Heart left ventricle (tissue), 16 donors: ENCODE results near the gene TNKS1BP1. TPM values are rescaled to one million over a fixed set of nuclear protein-coding genes. Genes with fewer than 3 reads are reported as not detected.

Experiments
- ATAC-seq, 4 donors: fragments of 200-7000 bp; cut with Tn5 transposase; one replicate each; pipeline ENCODE4 v1.9.1; 2020 to 2022; ENCODE audit warnings: moderate library complexity in 4 of 4, mild to moderate bottlenecking in 3 of 4, moderate number of reproducible peaks in 1 of 4
- DNase-seq, 5 donors: peaks; one replicate each; pipeline ENCODE4 v3.0.0-alpha.2; 2020
- H3K27ac ChIP-seq, 12 donors: fragments of 200-600 bp; sonication (generic) in 4 of 12; one replicate each; pipeline versions ENCODE4 v1.5.0 to v1.8.0; 2016 to 2022; ENCODE audit warnings: mild to moderate bottlenecking in 2 of 12
- H3K27me3 ChIP-seq, 9 donors: fragments of 200-600 bp; sonication (generic) in 2 of 9; one replicate each; pipeline versions ENCODE4 v1.5.1 to v1.8.0; 2016 to 2022; ENCODE audit warnings: mild to moderate bottlenecking in 3 of 9
- H3K36me3 ChIP-seq, 9 donors: fragments of 200-600 bp; sonication (generic) in 2 of 9; one replicate each; pipeline versions ENCODE4 v1.5.0 to v1.8.0; 2018 to 2022; ENCODE audit warnings: mild to moderate bottlenecking in 2 of 9
- H3K4me1 ChIP-seq, 12 donors: fragments of 200-600 bp; sonication (generic) in 4 of 12; one replicate each; pipeline versions ENCODE4 v1.5.0 to v1.8.0; 2016 to 2022; ENCODE audit warnings: mild to moderate bottlenecking in 3 of 12
- H3K4me3 ChIP-seq, 12 donors: fragments of 200-600 bp; sonication (generic) in 4 of 12; one replicate each; pipeline versions ENCODE4 v1.5.0 to v1.8.0; 2017 to 2022; ENCODE audit warnings: mild to moderate bottlenecking in 9 of 12, moderate library complexity in 4 of 12
- H3K9me3 ChIP-seq, 12 donors: fragments of 200-600 bp; sonication (generic) in 4 of 12; one replicate each; pipeline versions ENCODE4 v1.5.0 to v1.8.0; 2016 to 2022; ENCODE audit warnings: mild to moderate bottlenecking in 1 of 12
- POLR2A ChIP-seq, 2 donors: fragments of 450-650 bp; IDR thresholded peaks; one replicate each; pipeline ENCODE4 v1.6.1; 2017; ENCODE audit warnings: antibody characterized with exemption in 2 of 2, mild to moderate bottlenecking in 2 of 2, moderate library complexity in 2 of 2
- WGBS, 4 donors: extraction: QIAGEN DNeasy Blood & Tissue Kit in 2 of 4; methylation state at CpG; one replicate each; pipeline versions ENCODE4 v1.1.5 to v1.1.7; 2013 to 2018; 5-methylcytosine and 5-hydroxymethylcytosine counted together
- intact Hi-C, 10 donors: fragments of 100-400 bp; cut with DNase I; formaldehyde crosslinking; loops; one replicate each; pipeline versions ENCODE4 v1.11.1 to v1.14.2; 2022
- polyA plus RNA-seq, 2 donors: library from polyadenylated mRNA; stranded (reverse); fragments of 200-250 nt; gene quantifications; one replicate each; pipeline ENCODE4 v1.2.3, GENCODE V29; 2013
- total RNA-seq, 9 donors: library from RNA; depleted of rRNA in 2 of 9; stranded (reverse); fragments of >200 nt in 2 of 9; fragmentation: NEBNext Ultra II Directional in 3 of 9; extraction: Animal tissue kit (Norgen Biotek cat#: 25700) in 3 of 9; gene quantifications; one replicate each; pipeline versions ENCODE4 v1.1.0 to v1.2.4, GENCODE V29; 2016 to 2023
- TF ChIP-seq, protein P1 (sequence below), 12 donors: fragments of 200-600 bp; sonication (generic) in 4 of 12; IDR thresholded peaks; one replicate each; pipeline versions ENCODE4 v1.5.0 to v1.8.0; 2018 to 2022; ENCODE audit warnings: antibody characterized with exemption in 12 of 12, mild to moderate bottlenecking in 5 of 12
- donor health status: ischemic (EF 13 %, LVEDD 7.1; RV severe dilation, severe dysfunction).
- donor health status: healthy with polysubstance abuse.
- donor health status: DM: no; HTN: yes; CAD: no.
- donor health status: DM: no; HTN: no; CAD: no.
- donor health status: ischemic (EF 25% LVEDD 6.9; RV normal size, moderate dysfunction).
- donor health status: ischemic (EF 25% LVEDD 5.7; RV mildly dilated, moderate dysfunction).
- donor health status: healthy.
- donor health status: DM: yes; HTN: yes; CAD: no.
- donor health status: ischemic (EF 35%, LVEDD 5.7; RV mildly dilated, moderate dysfunction).
- donor health status: nonischemic (EF 11% LVEDD 7.7; RV severe dilation, severe dysfunction).
- donor health status: DM: yes; HTN: yes; CAD: no.
- donor health status: PGD.
- donor health status: ischemic (EF 29% LVEDD 5.4; RV normal size, mild dysfunction).
- donor health status: nonischemic (EF 23%, LVEDD 6.1; RV moderate dilation, normal function).

TNKS1BP1 gene
- total and polyA plus RNA-seq, 11 donors, result 25.3 to 68.3 (median 34.2) TPM

DNA sequence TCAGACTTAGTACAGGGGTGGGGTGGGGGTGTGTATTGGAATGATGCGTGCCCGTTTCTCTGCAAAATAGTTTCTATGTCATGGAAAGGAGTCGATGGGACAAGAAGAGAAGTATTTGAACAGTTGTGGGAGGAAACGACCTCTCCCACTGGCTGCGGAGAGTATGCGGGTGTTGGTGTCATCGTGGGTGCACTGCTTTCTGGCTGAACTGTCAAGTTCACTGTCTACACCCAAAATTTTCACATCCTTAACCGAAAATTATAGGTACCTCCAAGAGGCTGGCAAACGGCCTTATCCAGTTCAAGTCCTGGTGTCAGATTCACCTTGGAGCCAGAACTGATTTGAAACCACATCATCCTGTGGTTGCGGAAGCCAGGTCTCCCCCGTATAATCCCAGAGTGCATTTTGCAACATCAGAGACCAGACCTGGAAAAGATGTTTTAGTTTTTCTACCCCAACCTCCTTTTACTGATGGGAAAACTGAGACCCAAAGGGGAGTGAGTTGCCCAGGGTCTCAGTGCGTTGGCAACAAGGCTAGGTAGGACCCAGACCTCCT lies 11.4 kb upstream of the TNKS1BP1 start:
- peak overlapping the region; percentile 62 to 94 (median 84) for H3K4me3 ChIP-seq
- peak in 2 of 4 donors; percentile 3 to 10 for ATAC-seq

DNA sequence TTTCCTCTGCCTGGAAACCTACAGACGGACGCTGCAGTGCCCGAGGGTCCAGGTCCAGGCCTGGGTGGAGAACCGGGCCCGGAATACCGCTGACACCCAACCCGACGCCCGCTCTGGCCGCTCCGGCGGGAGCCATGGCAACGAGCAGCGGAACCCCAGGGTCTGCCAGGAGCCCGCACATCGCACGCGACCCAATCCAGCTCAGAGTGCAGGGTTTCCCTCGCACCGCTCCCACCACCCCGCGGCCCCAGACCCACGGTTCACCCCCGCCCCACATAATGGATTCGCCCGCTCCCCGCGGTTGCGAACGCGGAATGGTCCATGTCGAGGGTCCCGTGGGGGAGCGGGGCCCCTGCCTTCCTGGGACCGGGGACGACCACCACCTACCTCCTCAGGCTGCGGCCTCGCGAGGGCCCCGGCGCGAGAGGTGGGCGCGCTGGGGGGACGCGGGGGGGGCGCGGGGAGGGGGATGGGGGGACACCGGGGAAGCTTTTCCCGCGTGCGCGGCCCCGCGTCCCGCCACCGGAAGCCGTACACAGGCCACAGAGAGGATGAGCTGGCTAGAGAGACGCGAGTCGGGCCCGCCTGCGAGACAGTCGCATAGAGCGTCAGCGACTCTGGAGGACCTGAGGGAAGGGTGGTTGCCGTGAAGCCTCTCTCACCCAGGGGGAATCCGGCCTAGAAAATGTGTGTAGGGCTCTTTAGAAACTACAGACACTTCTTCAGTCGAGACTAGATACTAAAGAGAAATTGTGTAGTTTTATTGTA lies 10.8 kb upstream of the TNKS1BP1 start, which contains the start of gene SSRP1:
Gene SSRP1 (minus strand): TSS at position 550 of the 768 bp plus-strand sequence. CDS start 771 bp downstream, outside the sequence.
- Histone ChIP-seq H3K36me3 (peaks cover 0 to 39% (median 34%) of the 10 kb centered on the region in 9 donors), H3K9me3 (no peaks in the 10 kb centered on the region), H3K4me1 (peaks cover 0 to 25% (median 16%) of the 10 kb centered on the region in 12 donors), H3K27ac (peak within 1 kb of the TSS; percentile 70 to 96 (median 84)), H3K27me3 (no peaks in the 10 kb centered on the region), H3K4me3 (peak within 1 kb of the TSS; percentile 62 to 94 (median 84))
- peak; percentile 98 to 99 (median 98) for ATAC-seq
- DNase-seq, result peak; percentile 89 to 94 (median 93)
- TF ChIP-seq, protein P1, sequence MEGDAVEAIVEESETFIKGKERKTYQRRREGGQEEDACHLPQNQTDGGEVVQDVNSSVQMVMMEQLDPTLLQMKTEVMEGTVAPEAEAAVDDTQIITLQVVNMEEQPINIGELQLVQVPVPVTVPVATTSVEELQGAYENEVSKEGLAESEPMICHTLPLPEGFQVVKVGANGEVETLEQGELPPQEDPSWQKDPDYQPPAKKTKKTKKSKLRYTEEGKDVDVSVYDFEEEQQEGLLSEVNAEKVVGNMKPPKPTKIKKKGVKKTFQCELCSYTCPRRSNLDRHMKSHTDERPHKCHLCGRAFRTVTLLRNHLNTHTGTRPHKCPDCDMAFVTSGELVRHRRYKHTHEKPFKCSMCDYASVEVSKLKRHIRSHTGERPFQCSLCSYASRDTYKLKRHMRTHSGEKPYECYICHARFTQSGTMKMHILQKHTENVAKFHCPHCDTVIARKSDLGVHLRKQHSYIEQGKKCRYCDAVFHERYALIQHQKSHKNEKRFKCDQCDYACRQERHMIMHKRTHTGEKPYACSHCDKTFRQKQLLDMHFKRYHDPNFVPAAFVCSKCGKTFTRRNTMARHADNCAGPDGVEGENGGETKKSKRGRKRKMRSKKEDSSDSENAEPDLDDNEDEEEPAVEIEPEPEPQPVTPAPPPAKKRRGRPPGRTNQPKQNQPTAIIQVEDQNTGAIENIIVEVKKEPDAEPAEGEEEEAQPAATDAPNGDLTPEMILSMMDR (IDR thresholded peaks at IDR 0.05), result peak in 1 of 12 donors; percentile 24
- peak in 1 of 2 donors; percentile 36 for TF ChIP-seq POLR2A (IDR thresholded peaks at IDR 0.05)
- 0 to 1% (median 0%) methylated on average over 21 to 69 of the region's 69 CpGs for WGBS, 4 donors
- intact Hi-C loops, result loop anchor here in 1 of 10 donors (5.0 kb wide), 1 partner anchor 192 kb away; no protein-coding TSS in a partner anchor

More for the DNA sequence above, 11.4 kb upstream of the TNKS1BP1 start:
- DNase-seq, result no peak
- no peaks in the 10 kb centered on the region for H3K27me3 ChIP-seq
- WGBS, 4 donors, result 36 to 44% (median 41%) methylated on average over 12 of the region's 12 CpGs
- H3K9me3 ChIP-seq, result no peaks in the 10 kb centered on the region
- H3K36me3 ChIP-seq, result peaks cover 0 to 32% (median 28%) of the 10 kb centered on the region in 9 donors
- H3K27ac ChIP-seq, result peak overlapping the region; percentile 70 to 96 (median 84)
- no peak for TF ChIP-seq POLR2A (IDR thresholded peaks at IDR 0.05)
- TF ChIP-seq, protein P1 (IDR thresholded peaks at IDR 0.05), result no peak
- H3K4me1 ChIP-seq, result peaks cover 0 to 25% (median 16%) of the 10 kb centered on the region in 12 donors
- intact Hi-C loops, result loop anchor here in 1 of 10 donors (5.0 kb wide), 1 partner anchor 191 kb away; no protein-coding TSS in a partner anchor

DNA sequence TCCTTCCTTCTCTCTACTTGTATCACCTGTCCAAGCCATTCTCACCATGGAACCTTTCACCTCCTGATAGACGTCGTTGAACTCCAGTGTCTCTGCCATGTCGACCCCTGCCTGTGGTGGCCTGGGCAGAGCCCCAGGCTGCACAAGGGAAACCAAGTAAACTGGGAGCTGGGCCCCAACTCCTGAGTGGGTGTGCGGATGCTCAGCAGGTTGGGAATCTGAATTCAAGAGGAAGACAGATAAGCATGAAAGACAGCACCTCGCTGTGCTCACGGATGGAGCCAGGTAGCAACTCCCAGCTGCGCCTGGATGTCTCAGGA lies 10.2 kb upstream of the TNKS1BP1 start:
- WGBS, 4 donors, result 4 to 12% (median 6%) methylated on average over 4 to 7 of the region's 7 CpGs
- ATAC-seq (no peak), DNase-seq (peak in 1 of 5 donors; percentile 43)
- Histone ChIP-seq H3K36me3 (peaks cover 0 to 44% (median 40%) of the 10 kb centered on the region in 9 donors), H3K9me3 (no peaks in the 10 kb centered on the region), H3K27ac (peak overlapping the region; percentile 70 to 96 (median 84)), H3K27me3 (no peaks in the 10 kb centered on the region), H3K4me3 (peak overlapping the region; percentile 62 to 94 (median 84)), H3K4me1 (peaks cover 0 to 25% (median 16%) of the 10 kb centered on the region in 12 donors)
- intact Hi-C loops, result loop anchor here in 1 of 10 donors (5.0 kb wide), 1 partner anchor 192 kb away; no protein-coding TSS in a partner anchor
- TF ChIP-seq POLR2A (IDR thresholded peaks at IDR 0.05), result no peak
- TF ChIP-seq, protein P1 (IDR thresholded peaks at IDR 0.05), result no peak
